GM19035 (cell line): ENCODE results near the gene RBBP8NL.

ENCODE experiments used
- ATAC-seq: cut with Tn5 transposase; IDR thresholded peaks from one replicate; pipeline ENCODE4 v1.9.1; 2021; ENCODE audit not compliant: unreplicated experiment

The RBBP8NL gene

DNA sequence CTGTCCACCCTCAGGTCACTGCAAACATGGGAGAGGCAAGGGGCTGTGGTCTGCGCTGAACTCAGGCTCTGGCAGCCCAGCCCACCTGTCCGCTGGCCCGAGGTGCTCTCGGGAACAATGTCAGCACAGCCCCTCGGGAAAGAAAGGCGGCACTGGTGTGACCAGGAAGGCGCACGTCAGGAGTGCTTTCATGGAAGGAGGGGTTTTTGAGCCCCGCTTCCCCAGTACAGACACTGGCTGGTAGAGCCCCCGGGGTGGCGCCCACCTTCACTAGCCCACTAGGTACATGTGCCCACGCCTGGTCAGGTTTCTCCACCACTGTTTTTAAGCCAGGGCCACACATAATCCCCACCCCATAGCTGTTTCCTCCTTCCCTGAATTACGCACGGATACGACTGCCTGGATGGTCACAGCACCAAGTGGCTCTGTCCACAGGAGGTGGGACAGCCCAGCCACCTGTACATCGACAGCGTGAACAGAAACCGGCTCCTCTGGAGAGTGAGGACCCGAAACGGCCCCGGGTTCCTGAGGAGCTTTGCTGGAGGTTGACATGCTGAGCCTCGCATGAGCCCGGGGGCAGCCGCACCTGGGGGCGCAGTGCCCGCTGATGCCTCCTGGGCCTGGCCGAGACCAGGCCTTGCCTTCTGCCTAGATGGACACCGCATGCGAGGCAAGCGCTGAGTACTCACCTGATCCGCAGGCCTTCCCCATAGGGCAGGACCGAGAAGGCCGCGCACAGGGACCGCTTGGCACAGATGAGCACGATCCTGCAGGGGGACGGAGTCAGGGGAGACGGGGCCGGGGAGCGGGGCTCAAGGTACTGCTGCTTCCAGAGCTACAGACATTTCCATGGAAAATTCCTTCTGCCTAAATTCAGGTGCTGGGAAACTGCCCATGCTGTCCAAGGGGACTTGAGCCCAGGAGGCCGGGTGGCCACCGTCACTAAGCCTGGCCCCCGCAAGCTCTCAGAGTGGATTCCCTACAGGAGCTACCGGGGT lies 32.8 kb downstream of the RBBP8NL start:
- ATAC-seq = no peak

DNA sequence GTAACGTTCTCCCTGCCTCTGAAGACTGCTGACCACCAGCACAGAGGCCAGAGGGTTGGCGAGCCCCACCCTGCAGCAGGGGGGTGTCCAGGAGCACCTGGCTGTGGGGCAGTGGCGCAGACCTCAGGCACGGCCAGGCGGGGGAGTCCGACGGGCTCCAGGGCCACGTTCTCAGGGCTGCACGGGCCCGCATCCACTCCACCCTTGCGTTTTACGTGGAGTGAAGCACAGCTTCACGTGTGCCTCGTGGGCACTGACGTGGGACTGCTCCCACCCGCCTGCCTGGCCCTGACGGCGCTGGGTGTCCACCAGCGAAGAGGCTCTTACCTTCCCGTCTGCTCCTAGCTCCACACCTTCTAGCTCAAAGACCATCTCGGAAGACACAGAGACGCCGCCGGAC lies 33.5 kb downstream of the RBBP8NL start:
- ATAC-seq = no peak

DNA sequence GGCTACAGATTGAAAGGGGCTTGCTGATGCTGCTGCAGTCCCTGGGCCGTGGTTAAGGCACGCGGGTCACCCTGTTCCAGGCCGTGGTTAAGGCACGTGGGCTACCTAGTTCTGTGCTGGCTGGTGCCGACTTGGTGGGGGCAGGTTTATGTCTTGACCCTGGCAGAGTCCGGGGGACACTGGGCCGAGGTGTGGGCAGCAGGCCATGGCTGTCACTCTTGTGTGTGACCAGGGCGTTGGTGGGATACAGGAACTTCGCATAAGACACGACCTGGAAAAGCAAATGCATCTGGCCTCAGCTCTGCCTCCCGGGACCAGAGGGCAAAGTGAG lies 34.0 kb downstream of the RBBP8NL start:
- no peak for ATAC-seq

DNA sequence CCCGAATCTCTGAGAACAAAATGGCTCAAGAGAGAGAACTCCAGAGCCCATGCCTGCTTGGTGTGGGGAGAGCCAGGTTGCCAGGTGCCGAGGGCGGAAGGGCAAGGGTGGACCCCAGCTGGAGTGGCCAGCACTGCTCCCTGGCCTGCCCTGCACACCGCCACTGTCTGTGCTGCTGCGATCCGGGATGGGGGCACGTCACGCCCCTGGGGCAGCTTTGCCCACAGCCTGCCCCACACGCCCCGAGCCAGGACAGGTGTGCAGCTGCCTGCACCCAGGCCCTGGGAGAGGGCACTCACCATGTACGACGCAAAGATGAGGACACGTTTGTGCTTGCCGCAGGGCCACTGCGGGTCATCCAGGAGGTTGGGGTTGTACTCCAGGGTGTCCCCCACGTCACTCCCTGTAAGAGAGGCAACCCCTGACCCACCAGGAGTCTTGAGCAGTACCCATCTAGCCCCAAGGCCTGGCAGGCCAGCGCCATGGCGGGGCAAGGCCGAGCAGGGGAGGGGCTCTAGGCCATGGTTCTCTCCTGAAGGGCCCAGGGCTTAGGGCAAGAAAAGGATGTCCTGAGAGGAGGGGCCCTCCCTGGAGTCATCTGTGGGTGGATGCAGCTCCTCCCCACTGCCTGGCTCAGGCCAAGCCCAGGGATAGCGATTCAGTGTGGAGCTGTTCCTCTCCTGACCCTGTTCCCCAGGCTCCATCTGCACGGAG lies 34.6 kb downstream of the RBBP8NL start:
- ATAC-seq = no peak

DNA sequence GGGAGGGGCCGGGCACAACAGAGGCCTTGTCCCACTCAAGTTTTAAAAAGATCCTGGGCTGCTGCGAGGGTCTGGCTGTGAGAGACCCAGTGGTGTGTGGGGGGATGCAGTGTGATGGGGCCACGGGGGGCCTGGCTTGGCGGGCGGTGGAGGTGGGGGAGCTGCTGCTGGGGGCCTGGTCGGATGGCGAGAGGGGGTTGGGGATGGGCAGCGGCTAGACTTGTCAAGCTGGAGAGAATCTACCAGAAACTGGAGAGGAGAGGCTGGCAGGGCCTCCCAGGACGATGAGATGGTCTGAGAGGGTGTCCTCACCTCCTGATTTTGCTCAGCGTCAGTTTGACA lies 35.3 kb downstream of the RBBP8NL start:
- no peak for ATAC-seq

DNA sequence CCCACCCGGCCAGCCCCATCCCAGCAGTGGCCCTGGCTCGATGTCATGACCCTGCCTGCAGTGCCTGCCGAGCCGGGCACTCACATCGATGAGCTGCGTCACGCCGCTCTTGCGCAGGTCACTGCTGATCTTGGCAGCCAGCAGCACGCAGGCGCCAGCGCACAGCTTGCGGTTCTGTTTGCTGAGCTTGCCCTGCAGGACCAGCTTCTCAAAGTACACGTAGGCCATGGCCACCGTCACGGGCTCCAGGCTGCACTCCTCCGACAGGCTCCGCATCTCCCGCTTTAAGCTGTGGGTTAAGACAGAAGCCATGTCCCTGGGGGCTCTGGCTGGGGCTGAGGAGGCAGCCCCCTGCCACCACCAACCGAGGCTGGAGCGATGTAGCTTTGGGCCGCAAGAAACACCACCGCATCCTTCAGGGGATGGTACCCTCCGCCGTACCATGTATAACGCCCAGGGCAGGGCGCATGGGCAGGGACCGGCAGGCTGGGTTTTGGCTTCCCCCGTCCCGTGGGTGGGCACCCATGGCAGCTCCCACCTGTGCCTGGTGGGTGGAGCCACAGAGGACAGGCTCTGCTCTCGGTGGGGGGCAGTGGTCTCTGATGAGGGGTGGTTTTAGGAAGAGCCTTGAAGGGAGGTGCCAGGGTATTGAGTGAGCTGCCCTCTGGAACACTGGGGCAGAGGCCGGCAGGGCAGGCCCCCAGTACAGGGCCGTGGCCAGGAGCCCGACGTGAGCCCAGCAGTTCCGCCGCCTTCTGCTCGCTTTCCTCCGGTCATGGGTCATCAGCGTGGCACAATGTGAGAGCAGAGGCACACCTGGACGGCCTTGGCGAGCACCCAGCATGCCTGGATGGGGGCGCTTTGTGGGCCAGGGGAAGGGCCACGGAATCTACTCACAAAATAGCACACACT lies 35.9 kb downstream of the RBBP8NL start:
- no peak for ATAC-seq

DNA sequence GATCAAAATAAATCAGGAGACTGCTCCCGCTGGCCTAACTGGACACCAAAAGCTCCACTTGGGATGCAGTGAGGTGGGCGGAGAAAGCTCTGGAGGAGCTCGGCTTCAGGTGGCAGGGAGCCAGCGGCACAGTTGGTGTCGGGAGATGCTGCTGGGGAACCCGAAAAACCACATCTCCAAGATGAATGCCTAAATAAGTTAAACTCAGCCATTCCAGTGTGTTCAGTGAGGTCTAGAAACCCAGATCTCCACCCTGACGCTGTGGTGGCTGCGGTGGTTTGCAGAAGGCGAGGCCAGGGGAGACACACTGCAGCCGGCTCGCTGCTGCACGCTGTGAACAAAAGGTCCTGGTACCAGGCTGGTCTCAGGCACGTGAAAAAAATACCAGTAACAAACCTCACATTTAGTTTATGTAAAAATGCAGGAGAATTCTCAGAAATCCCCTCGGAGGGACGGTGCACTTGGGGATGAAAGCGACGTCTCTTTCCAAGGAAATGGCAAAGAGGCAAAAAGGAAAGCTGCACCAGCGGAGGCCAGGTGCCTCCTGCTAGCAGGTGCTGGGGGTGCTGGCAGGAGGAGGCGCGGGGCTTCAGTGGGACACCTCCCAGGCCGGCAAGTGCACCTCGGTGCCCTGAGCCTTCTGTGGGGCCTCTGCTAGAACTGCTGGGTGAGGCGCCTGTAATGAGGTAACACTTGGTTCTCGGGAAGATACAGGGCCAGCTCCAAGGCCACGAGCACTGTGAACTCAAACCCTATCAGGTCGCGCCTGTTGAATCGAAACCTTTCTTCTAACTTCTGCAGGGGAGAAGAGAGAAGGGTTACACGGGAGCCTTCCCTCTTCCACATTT lies 36.8 kb downstream of the RBBP8NL start:
- ATAC-seq = no peak

DNA sequence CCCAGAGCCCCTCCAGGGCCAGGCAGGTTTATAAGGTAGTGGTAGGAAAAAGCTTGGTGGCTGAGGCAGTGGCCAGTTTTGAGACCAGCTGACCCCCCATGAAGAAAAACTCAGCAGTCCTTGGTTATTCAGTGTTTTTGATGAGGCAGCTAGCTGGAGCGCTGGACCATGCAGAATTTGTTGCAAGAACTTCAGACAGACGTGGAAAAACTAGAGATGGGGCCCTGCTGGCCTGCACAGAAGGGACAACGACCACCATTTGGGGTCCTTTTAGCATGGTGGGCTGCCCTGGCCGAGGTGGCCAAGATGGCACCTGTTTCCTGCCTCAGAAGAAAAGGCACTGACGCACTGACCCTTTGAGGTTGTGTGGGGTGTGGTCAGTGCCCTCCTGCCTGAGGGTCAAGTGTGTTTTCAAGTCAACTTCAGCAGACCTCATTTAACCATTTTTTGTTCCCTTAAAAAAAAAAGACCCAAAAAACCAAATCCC lies 37.7 kb downstream of the RBBP8NL start:
- no peak for ATAC-seq

DNA sequence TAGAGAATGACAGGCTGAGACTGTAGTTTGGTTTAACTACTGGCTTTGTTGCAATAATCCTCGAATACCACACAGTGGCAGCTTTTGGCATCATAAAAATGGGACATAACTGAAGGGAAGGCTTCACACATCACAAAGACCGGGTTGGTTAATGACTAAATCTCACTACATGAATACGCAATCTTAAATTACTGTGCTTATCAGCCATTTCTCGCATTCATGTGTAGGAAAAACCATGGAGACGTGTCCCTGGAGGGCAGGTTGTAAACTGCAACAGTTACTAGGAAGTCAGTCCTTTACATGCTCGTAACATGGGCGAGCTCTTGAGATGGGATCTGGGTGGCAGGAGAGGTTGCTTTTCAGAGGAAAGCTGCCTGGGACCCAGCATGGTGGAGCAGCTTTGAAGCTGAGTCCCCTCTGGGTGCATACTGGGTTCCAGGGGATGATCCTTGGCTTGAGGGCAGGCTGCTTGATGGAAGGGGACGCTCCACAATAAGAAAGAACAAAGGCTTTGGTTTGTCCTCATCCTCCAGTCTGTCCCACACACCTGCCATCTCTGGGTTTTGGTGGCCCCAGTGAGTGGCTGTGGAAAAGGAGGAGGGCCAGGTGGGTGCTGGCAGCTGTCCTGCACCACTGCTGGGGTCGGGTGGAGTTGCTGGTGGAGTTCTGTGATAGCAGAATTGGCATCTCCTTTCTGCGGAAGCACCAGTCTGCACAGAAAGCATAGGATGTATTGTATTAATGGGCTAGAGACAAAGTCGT lies 38.3 kb downstream of the RBBP8NL start:
- ATAC-seq = no peak

DNA sequence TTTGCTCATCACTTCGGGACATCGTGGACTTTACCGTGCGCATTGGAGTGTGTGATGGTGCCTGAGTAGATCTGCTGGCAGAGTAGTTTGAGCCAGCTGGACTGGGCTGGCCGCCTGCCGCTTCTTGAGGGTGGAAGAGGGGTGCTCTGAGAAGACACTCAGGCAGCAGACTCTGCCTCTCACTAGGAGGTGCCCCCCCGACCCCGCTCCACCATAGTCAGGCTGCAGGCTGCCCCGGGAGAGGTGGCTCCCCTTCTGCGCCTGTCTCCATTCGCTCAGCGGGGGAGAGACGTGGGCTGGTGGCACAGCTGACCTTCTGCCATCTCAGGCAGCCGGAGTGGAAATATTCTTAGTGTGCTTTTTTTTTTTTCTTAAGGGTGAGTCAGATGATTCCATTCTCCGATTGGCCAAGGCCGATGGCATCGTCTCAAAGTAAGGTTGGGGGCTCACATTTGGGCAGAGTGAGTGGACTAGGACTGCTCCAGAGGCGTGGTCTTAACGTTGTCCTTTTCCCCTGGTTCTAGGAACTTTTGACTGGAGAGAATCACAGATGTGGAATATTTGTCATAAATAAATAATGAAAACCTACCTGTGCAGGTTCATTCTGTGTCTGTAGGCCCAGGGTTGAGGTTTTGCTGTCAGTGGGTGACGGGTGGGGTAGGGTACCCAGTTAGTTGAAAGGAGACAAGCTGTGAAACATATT lies 39.3 kb downstream of the RBBP8NL start:
- ATAC-seq = no peak

DNA sequence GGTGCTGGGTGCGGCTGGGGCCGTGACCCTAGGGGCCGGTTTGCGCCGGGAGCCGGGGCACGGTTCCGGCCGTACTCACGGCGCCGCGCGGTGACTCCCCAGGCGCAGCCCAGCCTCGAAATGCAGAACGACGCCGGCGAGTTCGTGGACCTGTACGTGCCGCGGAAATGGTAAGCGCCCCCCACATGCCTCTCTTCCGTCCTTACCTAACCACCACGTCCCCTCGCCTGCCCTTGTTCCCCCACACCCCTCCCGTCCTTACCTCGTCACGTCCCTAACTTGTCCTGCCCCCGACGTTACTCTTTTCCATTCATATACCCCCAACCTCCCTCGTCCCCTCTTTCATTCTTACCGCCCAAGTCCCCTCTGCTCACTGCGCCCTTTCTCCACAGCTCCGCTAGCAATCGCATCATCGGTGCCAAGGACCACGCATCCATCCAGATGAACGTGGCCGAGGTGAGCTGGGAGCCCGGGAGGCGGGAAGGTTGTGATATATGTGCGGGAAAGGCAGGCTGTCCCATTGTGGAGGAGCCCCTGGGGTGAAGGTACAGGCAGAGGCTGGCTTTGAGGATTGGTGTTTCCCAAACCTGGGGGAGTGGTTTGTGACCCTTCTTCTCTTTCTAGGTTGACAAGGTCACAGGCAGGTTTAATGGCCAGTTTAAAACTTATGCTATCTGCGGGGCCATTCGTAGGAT lies 40.0 kb downstream of the RBBP8NL start:
- no peak for ATAC-seq

DNA sequence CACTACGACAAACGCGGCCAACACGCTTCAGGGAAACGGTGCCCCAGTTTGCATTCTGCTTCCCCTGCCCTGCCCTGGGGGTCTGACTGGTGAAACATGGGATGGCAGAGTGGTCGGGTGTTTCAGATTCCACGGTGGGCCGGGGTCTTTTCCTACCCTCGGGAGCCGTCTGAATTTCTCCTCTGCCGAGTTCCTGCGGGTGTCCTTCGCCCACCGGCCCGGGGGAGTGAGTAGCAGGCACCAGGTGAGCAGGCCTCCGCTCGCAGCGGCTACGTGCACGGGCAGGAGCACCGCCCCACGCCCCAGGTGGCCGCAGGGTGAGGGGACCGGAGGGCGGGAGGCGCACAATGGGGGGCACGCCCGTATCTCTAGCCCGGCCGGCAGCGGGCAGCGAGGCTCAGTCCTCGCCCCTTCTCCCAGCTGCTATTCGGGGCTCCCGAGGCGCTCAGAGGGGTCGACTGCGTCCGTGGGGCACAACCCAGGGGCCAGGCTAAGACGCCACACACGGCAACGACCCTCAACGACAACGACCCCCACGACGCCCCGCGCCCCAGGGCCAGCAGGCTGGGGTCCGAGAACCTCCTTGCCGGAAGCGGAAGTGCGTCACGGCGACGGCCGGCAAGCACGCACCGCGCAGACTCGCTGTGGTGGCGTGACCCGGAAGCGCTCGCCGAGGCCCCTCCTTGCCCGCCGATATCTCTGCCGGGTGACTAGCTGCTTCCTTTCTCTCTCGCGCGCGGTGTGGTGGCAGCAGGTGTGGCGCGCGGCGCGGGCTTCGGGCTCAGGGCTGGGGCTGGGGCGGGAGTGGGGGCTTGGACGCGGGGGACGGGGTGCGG lies 40.7 kb downstream of the RBBP8NL start, which contains the start of gene RPS21:
Gene RPS21 (plus strand): TSS at position 721 of the 836 bp plus-strand sequence. CDS start 236 bp downstream, outside the sequence.
- peak; percentile 80 for ATAC-seq

DNA sequence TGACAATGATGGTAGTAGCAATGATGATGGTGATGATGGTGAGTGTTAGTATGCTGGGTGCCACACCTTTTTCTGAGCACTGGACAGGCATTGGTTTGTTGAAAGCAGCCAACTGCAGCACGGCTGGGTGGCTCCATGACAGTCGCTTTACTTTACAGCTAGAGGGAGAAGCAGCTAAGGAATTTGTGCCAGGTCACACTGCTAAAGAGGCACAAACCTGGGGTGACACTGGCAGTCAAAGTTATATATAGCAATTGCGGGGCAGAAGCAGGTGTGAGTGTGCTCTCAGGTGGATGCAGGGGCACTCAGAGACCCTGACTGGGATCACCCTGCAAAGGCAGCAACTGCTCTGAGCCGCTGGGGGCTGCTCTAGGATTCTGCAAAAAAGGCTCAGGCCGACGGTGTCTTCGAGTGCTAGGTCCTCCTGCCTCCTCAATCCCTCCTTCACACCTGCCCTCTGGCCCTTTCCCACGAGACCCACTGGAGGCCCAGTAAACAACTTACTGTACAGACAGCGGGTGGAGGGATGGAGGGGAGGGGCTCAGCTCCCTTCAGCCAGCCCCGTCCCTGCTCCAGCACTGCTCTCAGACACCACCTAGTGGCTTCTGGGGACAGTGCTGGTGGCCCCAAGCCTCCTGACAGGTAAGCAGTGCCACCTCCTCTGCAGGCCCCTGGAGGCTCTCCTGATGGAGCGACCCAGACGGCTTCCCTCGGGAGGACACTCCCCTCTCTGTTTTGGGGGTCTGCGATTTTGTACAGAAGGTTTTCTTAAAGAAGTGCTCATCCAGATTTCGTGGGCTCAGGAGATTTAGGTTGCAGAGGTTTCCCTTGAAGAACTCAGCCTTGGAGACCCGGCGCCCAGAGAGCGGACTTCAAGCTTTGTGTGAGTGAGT lies 44.8 kb downstream of the RBBP8NL start:
- peak; percentile 52 for ATAC-seq

DNA sequence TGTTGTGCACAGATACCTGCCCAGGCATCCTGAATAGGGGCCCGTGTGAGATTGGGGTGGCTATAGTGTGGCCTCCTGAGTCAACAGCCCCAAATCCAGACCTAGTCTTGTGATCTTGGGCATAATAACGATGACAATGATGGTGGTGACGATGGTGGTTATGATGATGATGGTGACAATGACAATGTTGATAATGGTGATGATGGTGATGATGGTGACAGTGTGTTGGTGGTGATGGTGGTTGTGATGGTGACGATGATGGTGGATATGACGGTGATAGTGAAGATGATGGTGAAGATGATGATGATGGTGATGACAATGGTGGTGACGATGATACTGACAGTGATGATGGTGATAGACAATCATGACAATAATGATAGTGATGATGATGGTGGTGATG lies 45.5 kb downstream of the RBBP8NL start:
- no peak for ATAC-seq

DNA sequence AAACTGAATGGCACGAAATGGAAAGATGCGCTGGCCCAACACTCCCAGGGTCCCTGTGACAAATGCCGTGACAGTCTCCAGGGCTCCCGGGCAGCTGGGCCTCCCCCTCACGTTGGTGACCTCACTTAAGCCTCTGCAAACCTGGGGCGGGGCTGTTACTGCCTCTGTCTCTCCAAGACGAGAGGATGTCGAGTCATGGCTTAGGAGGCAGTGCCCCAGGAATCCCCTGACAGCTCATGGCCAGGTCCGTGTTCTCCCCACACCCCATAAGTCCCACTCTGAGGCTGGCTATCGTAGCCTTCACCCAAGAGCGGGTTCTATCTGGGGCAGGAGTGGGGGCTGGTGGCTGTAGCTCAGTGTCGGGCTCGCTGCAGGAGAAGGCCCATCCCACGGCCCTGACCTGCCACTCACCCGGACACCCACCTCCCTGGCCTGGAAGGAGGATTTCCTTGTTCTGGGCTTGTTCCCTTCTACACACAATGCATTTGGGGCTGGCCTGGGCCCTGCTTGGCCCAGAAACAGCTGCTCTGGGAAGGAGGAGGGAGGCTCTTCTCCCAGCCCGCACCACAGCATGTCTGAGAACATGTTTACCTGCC lies 46.0 kb downstream of the RBBP8NL start:
- ATAC-seq = no peak

DNA sequence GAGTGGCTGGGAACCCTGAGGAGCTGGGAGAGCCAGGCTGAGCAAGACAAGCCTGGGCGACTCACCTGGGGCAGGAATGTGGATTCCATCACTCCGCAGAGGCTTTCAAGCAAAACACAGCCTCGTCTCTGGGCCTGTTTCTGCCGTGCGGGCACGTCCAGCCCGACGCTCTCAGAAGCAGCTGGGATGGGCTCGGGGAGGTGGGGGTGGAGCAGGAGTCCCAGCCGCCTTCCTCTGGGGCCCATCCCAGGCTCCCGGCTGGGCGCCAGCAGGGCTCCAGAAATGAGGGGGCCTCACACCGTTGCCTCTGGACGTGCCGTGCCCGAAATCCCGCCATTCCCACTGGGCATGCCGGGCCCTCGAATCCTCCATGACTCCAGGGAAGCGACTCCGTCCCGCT lies 49.1 kb downstream of the RBBP8NL start:
- ATAC-seq = no peak
